G401.6 (cell line): ENCODE results near the gene KCNE2.
"Not testable (repeated sequence)": the region's sequence is repeated elsewhere in the genome, so short reads cannot be mapped to it uniquely, and the experiment has no call there.

Experiments used
- FAIRE-seq: peaks from 2 replicates; lab custom pipeline; 2012; peaks lifted over from hg19 to GRCh38; lab: Jason Lieb, UNC

KCNE2 gene

DNA sequence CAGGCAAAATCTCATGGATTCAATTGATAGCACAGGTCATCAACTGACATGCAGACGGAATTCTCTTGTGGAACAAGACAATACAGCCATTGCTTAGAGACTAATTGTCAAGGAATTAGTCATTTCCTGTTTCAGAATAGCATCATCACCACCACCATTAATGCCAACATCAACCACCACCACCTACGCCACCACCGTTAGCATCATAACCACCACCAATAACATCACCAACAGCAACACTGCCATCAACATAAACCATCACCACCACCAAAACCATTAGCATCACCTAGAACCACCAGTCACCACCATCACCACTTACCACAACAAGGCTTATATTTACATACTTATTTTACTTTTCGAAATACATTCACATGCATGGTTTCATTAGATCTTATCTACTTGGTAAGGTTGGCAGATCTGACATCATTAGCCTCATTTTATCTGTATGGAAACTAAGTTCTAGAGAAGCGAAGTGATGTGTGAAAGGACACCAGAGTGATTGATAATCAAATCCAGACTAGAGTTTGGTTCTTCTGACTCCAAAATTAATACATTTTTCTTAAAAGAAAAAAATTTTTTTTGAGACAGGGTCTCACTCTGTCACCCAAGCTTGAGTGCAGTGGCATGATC lies 53.8 kb downstream of the KCNE2 start:
- not testable (repeated sequence) for FAIRE-seq
